K562 (cell line): ENCODE measurements around the gene CD82. TPM values are rescaled to one million over a fixed set of nuclear protein-coding genes. Genes with fewer than 3 reads are reported as not detected.

Experiments
- ARID4B ChIP-seq: sonication (generic); formaldehyde crosslinking; IDR thresholded peaks from 2 replicates; pipeline ENCODE4 v1.8.0; 2022; ENCODE audit warnings: mild to moderate bottlenecking, missing genetic modification reagents
- ASH1L ChIP-seq: fragments of 450-650 bp; IDR thresholded peaks from 2 replicates; pipeline ENCODE4 v1.6.1; 2018; ENCODE audit warnings: borderline replicate concordance, mild to moderate bottlenecking, low read depth; ENCODE audit not compliant: partially characterized antibody
- CBFA2T3 ChIP-seq: fragments of 450-650 bp; IDR thresholded peaks from 2 replicates; pipeline ENCODE4 v1.6.1; 2017
- ELF1 ChIP-seq: fragments of 200-800 bp; sonication (Bioruptor generic); IDR thresholded peaks from 2 replicates; pipeline ENCODE4 v1.6.1; 2016; ENCODE audit warnings: missing genetic modification characterization, missing compliant biosample characterization
- FOXK2 ChIP-seq, 2 experiments: fragments of 450-650 bp; IDR thresholded peaks in 1 of 2; conservative IDR thresholded peaks in 1 of 2; 2 replicates each; pipeline ENCODE4 v1.6.1; 2016; ENCODE audit warnings: low read depth in 2 of 2, mild to moderate bottlenecking in 1 of 2
- FOXM1 ChIP-seq, 2 experiments: fragments of 450-650 bp in 1 of 2; sonication (generic) in 1 of 2; formaldehyde crosslinking in 1 of 2; IDR thresholded peaks; 2 replicates each; pipeline versions ENCODE4 v1.6.1 to v1.9.0; 2017 to 2022; ENCODE audit warnings: low read depth in 2 of 2, mild to moderate bottlenecking in 2 of 2, missing genetic modification reagents in 1 of 2, moderate library complexity in 1 of 2
- HDGF ChIP-seq: fragments of 450-650 bp; IDR thresholded peaks from 2 replicates; pipeline ENCODE4 v1.6.1; 2016
- HNRNPH1 ChIP-seq: fragments of 200-400 bp; formaldehyde crosslinking; optimal IDR thresholded peaks from 2 replicates; pipeline ENCODE3; 2017; ENCODE audit warnings: low read depth, mild to moderate bottlenecking, low read length, moderate library complexity
- LARP7 ChIP-seq: fragments of 450-650 bp; IDR thresholded peaks from 2 replicates; pipeline ENCODE4 v1.6.1; 2016
- MAFG ChIP-seq: fragments of 450-650 bp; conservative IDR thresholded peaks from 2 replicates; pipeline ENCODE4 v1.6.1; 2016; ENCODE audit warnings: missing genetic modification characterization, missing compliant biosample characterization
- MAZ ChIP-seq, 2 experiments: fragments of 450-650 bp in 1 of 2; sonication (generic) in 1 of 2; formaldehyde crosslinking; IDR thresholded peaks in 1 of 2; conservative IDR thresholded peaks in 1 of 2; 2 replicates each; pipeline versions ENCODE4 v1.4.0 to v1.5.0; 2020; ENCODE audit warnings: mild to moderate bottlenecking in 1 of 2, missing genetic modification reagents in 1 of 2
- MECOM ChIP-seq: fragments of 250-450 bp; sonication (Bioruptor Pico); IDR thresholded peaks from 2 replicates; pipeline ENCODE4 v1.8.0; 2022; ENCODE audit warnings: inconsistent platforms
- NONO ChIP-seq, 2 experiments: fragments of 200-400 bp in 1 of 2; fragments of 450-650 bp in 1 of 2; formaldehyde crosslinking in 1 of 2; IDR thresholded peaks; 2 replicates each; pipeline ENCODE4 v1.6.1; 2017; ENCODE audit warnings: low read depth in 2 of 2, mild to moderate bottlenecking in 2 of 2, moderate library complexity in 2 of 2, low read length in 1 of 2
- POLR2AphosphoS5 ChIP-seq: IDR thresholded peaks from 2 replicates; pipeline ENCODE4 v1.6.1; 2011; ENCODE audit warnings: mild to moderate bottlenecking, low read depth, low read length, moderate library complexity; ENCODE audit not compliant: control insufficient read depth, insufficient read depth
- POLR3A ChIP-seq: IDR thresholded peaks from 2 replicates; pipeline ENCODE4 v1.6.1; 2011; ENCODE audit warnings: borderline replicate concordance, mild to moderate bottlenecking, moderate library complexity; ENCODE audit not compliant: insufficient read length, insufficient read depth; ENCODE audit errors: extremely low read depth
- RCOR1 ChIP-seq, 2 experiments: IDR thresholded peaks; 2 replicates each; pipeline ENCODE4 v1.6.1; 2012; ENCODE audit warnings: low read depth in 2 of 2, low read length in 2 of 2, borderline replicate concordance in 1 of 2, improper control_type of control experiment in 1 of 2
- TARDBP ChIP-seq: fragments of 450-650 bp; IDR thresholded peaks from 2 replicates; pipeline ENCODE4 v1.6.1; 2016
- TBL1XR1 ChIP-seq, 2 experiments: IDR thresholded peaks; 2 replicates each; pipeline ENCODE4 v1.6.1; 2012; ENCODE audit warnings: improper control_type of control experiment in 2 of 2, low read length in 2 of 2, mild to moderate bottlenecking in 1 of 2
- ZEB2 ChIP-seq: fragments of 450-650 bp; IDR thresholded peaks from 2 replicates; pipeline ENCODE4 v1.6.1; 2016
- ZNF239 ChIP-seq: fragments of 250-450 bp; sonication (Bioruptor Pico); IDR thresholded peaks from 2 replicates; pipeline ENCODE4 v1.4.0; 2020; ENCODE audit warnings: mild to moderate bottlenecking
- ZNF316 ChIP-seq: fragments of 450-650 bp; IDR thresholded peaks from 2 replicates; pipeline ENCODE4 v1.6.1; 2016
- ZNF589 ChIP-seq: fragments of 200-800 bp; sonication (Bioruptor generic); IDR thresholded peaks from 2 replicates; pipeline ENCODE4 v1.6.1; 2016; ENCODE audit warnings: low read depth, missing genetic modification characterization, missing compliant biosample characterization
- ZNF695 ChIP-seq: fragments of 450-650 bp; formaldehyde crosslinking; IDR thresholded peaks from 2 replicates; pipeline ENCODE4 v1.4.0; 2020; ENCODE audit warnings: mild to moderate bottlenecking, moderate library complexity
- polyA plus RNA-seq, 8 experiments: library from polyadenylated mRNA; depleted of rRNA in 4 of 8; stranded (reverse) in 5 of 8; unstranded in 3 of 8; fragments of >200 nt; fragmentation: Nextera tagmentation in 2 of 8; fragmentation: Illumina TruSeq in 1 of 8; extraction: Ambion mirVana in 2 of 8; extraction: Trizol in 1 of 8; gene quantifications; 2 replicates each; pipeline versions ENCODE4 v1.2.1 to v1.2.3, GENCODE V29; 2011 to 2014; ENCODE audit warnings: inconsistent platforms in 1 of 8, missing spikeins in 1 of 8
- total RNA-seq, 7 experiments: library from RNA; depleted of rRNA in 6 of 7; stranded (reverse); fragments of >200 nt in 6 of 7; fragmentation: Illumina TruSeq in 2 of 7; extraction: Trizol in 2 of 7; gene quantifications; 2 replicates each; pipeline versions ENCODE4 v1.2.1 to v1.2.3, GENCODE V29; 2011 to 2021; ENCODE audit warnings: low replicate concordance in 1 of 7
- TF ChIP-seq, protein P1 (sequence below): IDR thresholded peaks from 2 replicates; pipeline ENCODE4 v1.6.1; 2014; ENCODE audit warnings: antibody characterized with exemption

CD82 gene
- total and polyA plus RNA-seq, 9 of the 15 experiments (the other 6 are each of a cell fraction or from before 2014, with no cell fraction given): 0.27 to 9.4 (median 3.0) TPM

DNA sequence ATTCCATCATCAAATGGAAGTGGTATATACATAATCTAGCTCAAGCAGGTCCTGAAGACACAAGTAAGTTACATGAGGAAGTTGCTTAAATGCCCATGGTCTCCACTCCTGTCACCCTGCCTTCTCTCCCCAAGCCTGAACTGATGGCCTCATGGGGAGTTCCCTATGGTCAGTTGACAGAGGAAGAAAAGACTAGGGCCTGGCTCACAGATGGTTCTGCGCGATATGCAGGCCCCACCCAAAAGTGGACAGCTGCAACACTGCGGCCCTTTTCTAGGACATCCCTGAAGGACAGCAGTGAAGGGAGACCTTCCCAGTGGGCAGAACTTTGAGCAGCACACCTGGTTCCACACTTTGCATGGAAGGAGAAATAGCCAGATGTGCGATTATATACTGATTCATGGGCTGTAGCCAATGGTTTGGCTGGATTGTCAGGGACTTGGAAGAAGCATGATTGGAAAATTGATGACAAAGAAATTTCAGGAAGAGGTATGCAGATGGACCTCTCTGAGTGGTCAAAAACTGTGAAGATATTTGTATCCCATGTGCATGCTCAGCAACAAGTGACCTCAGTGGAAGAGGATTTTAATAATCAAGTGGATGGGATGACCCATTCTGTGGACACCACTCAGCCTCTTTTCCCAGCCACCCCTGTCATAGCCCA, 17.3 kb upstream of the CD82 start (continued):
- TF ChIP-seq TBL1XR1 (IDR thresholded peaks at IDR 0.05; ENCODE audit: low read length in 2 of 2): peak in 1 of 2 experiments; percentile 65; a peak in 1 of 4 replicates
- no peak for TF ChIP-seq TARDBP
- TF ChIP-seq ARID4B (CRISPR knock-in tag): no peak
- peak; percentile 79 for TF ChIP-seq MAFG (tag)
- TF ChIP-seq FOXK2 (conservative IDR thresholded peaks at IDR 0.05 in 1 of 2, IDR thresholded peaks at IDR 0.05 in 1 of 2; ENCODE audit: low read depth in 2 of 2): 0 out of 4 replicates have a peak, but pooled peaks have one; percentile 9 to 41
- peak in 1 of 2 experiments; percentile 62; a peak in 1 of 4 replicates for TF ChIP-seq MAZ (CRISPR knock-in tag; conservative IDR thresholded peaks at IDR 0.05 in 1 of 2, IDR thresholded peaks at IDR 0.05 in 1 of 2)
- no peak for TF ChIP-seq POLR3A
- peak in 1 of 2 experiments; percentile 62; a peak in 1 of 4 replicates for TF ChIP-seq NONO (IDR thresholded peaks at IDR 0.05; ENCODE audit: low read depth in 2 of 2, low read length in 1 of 2)
- TF ChIP-seq CBFA2T3: peak; percentile 91
- TF ChIP-seq HDGF: no peak
- TF ChIP-seq MECOM (CRISPR knock-in tag): no peak
- no peak for TF ChIP-seq LARP7
- peak; percentile 93 for TF ChIP-seq ZNF239 (CRISPR knock-in tag)
- peak; percentile 83 for TF ChIP-seq ZNF589 (CRISPR knock-in tag)
- TF ChIP-seq ZNF316: peak; percentile 86
- TF ChIP-seq FOXM1 (IDR thresholded peaks at IDR 0.05; ENCODE audit: low read depth): peak; percentile 65; the same call in 1 of the 2 replicates
- no peak for TF ChIP-seq FOXM1 (CRISPR knock-in tag; IDR thresholded peaks at IDR 0.05; ENCODE audit: low read depth)
- TF ChIP-seq ZNF695 (CRISPR knock-in tag): no peak
- TF ChIP-seq ELF1 (tag): peak; percentile 53; the same call in 1 of the 2 replicates
- TF ChIP-seq HNRNPH1: no peak
- TF ChIP-seq POLR2AphosphoS5: peak; percentile 70
- peak in 1 of 2 experiments; percentile 87; a peak in 2 of 4 replicates for TF ChIP-seq RCOR1 (IDR thresholded peaks at IDR 0.05; ENCODE audit: borderline replicate concordance in 1 of 2, low read depth in 2 of 2, low read length in 2 of 2)
- TF ChIP-seq, protein P1, sequence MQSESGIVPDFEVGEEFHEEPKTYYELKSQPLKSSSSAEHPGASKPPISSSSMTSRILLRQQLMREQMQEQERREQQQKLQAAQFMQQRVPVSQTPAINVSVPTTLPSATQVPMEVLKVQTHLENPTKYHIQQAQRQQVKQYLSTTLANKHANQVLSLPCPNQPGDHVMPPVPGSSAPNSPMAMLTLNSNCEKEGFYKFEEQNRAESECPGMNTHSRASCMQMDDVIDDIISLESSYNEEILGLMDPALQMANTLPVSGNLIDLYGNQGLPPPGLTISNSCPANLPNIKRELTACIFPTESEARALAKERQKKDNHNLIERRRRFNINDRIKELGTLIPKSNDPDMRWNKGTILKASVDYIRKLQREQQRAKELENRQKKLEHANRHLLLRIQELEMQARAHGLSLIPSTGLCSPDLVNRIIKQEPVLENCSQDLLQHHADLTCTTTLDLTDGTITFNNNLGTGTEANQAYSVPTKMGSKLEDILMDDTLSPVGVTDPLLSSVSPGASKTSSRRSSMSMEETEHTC: 0 out of 2 replicates have a peak, but pooled peaks have one; percentile 35
- TF ChIP-seq ZEB2: peak; percentile 84; the same call in 1 of the 2 replicates
- no peak for TF ChIP-seq ASH1L
